ENCODE measurements around the gene RBFOX2. TPM values are rescaled to one million over a fixed set of nuclear protein-coding genes. Genes with fewer than 3 reads are reported as not detected.
"Not testable (repeated sequence)": the region's sequence is repeated elsewhere in the genome, so short reads cannot be mapped to it uniquely, and the experiment has no call there.

Gene RBFOX2
- total and polyA plus RNA-seq, 4 donors = 29.9 to 152 (median 80.0) TPM

DNA sequence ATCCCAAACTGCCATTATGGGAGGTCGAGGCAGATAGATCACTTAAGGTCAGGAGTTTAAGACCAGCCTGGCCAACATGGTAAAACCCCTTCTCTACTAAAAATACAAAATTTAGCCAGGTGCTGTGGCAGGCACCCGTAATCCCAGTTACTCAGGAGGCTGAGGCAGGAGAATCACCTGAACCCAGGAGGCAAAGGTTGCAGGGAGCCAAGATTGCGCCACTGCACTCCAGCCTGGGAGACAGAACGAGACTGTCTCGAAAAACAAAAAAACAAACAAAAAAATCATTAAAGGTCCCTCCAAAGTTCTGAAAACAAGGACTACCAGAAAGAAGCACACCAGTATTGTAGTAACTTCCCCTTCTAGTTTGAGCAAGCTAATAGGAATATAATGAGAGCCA lies 34.9 kb downstream of the RBFOX2 start:
- H3K27me3 ChIP-seq (ENCODE audit: control insufficient read depth in 1 of 2, insufficient read depth in 2 of 2, low read length in 1 of 2); H3K36me3 ChIP-seq (ENCODE audit: control insufficient read depth in 1 of 2, insufficient read depth in 2 of 2, low read length in 1 of 2); H3K4me3 ChIP-seq (ENCODE audit: low read length in 2 of 2); intact Hi-C loops (cut with DNase I); DNase-seq; H3K9me3 ChIP-seq (ENCODE audit: control insufficient read depth, low read length); H3K4me1 ChIP-seq (ENCODE audit: control insufficient read depth in 1 of 2, insufficient read depth in 2 of 2, low read length in 2 of 2); ATAC-seq (ENCODE audit: low FRiP score); H3K27ac ChIP-seq (ENCODE audit: low read depth in 1 of 2, low read length in 2 of 2): not testable (repeated sequence)
- 96 to 98% methylated on average over 5 of the region's 5 CpGs for whole genome bisulfite sequencing, 2 donors

DNA sequence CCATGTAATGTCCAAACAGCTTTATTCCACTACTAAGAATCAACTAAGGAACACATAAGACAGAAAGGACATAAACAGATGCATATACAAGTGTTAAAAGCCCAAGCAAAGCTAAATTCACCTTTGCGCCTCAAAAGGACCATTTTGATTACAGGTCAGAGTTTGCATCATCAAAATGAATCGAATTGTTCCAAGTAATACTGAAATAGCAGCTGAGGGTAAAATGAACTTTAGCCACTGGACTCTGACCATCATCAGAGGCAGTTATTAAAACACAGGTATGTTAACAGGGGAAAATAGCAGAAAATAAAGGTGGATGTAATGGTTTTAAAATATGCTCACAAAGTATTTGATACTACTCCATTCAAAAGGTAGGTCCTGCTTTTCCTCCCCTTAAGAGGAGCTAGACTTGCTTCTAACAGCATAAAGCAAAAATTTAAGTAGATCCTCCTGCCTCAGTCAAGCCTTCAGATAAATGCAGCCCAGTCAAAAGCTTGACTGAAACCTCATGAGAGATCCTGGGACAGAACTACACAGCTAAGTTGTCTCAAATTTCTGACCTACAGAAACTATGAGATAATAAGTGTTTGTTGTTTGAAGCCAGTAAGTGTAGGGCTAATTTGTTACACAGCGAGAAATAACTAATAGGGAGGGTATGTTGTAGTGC lies 35.4 kb downstream of the RBFOX2 start:
- Histone ChIP-seq H3K4me3 (ENCODE audit: low read length in 2 of 2) (no peak overlapping the region), H3K4me1 (ENCODE audit: control insufficient read depth in 1 of 2, insufficient read depth in 2 of 2, low read length in 2 of 2) (peaks cover 0 to 6% of the 10 kb centered on the region in 2 donors), H3K36me3 (ENCODE audit: control insufficient read depth in 1 of 2, insufficient read depth in 2 of 2, low read length in 1 of 2) (no peaks in the 10 kb centered on the region), H3K9me3 (ENCODE audit: control insufficient read depth, low read length) (no peaks in the 10 kb centered on the region), H3K27ac (ENCODE audit: low read depth in 1 of 2, low read length in 2 of 2) (no peak overlapping the region), H3K27me3 (ENCODE audit: control insufficient read depth in 1 of 2, insufficient read depth in 2 of 2, low read length in 1 of 2) (no peaks in the 10 kb centered on the region)
- WGBS, 2 donors = 96 to 98% methylated on average over 3 of the region's 3 CpGs
- DNase-seq (no peak), ATAC-seq (ENCODE audit: low FRiP score) (no peak)
- intact Hi-C loops (cut with DNase I) = no loop called here

DNA sequence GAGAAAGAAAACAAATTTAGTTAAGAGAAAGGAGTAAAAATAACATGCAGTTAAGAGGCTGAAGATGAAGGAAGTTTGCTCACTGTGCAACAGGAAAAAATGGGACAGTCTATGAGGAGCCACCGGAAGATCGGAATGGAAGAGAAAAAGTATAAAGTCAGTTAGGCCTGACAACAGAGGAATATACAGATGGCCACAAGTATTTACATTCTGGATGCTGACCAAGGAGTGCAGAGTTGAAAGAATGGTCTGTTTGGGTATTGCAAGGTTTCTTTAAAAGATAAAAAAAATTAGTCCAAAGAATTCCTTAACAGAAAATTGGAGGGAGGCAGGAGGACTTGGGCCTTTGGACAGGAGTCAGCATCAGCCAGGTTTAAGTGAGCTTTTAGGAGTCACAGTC lies 37.5 kb downstream of the RBFOX2 start:
- ATAC-seq (ENCODE audit: low FRiP score) = no peak
- peaks cover 2 to 6% of the 10 kb centered on the region in 2 donors for H3K4me1 ChIP-seq (ENCODE audit: control insufficient read depth in 1 of 2, insufficient read depth in 2 of 2, low read length in 2 of 2)

DNA sequence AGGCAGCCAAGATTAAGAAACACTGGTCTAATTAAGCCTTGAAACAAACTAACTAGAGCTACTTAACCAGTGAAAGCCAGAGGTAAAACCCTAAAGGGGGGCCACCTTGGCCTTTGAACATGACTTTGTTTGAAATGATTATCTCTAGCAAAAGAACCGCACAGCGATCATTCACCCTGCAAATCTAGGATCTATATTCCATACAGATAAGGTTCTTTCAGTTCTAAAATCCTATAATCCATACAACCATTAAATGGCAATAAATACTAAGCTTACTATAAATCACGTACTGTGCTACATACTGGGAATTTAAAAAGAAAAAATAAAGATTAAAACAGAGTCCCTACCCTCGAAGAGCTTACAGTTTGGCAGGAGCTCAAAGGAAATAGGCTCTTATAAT lies 40.6 kb downstream of the RBFOX2 start:
- DNase-seq = no peak
- Histone ChIP-seq H3K9me3 (ENCODE audit: control insufficient read depth, low read length) (no peaks in the 10 kb centered on the region), H3K27ac (ENCODE audit: low read depth in 1 of 2, low read length in 2 of 2) (no peak overlapping the region), H3K4me1 (ENCODE audit: control insufficient read depth in 1 of 2, insufficient read depth in 2 of 2, low read length in 2 of 2) (peaks cover 4% of the 10 kb centered on the region in 2 donors), H3K4me3 (ENCODE audit: low read length in 2 of 2) (no peak overlapping the region), H3K27me3 (ENCODE audit: control insufficient read depth in 1 of 2, insufficient read depth in 2 of 2, low read length in 1 of 2) (no peaks in the 10 kb centered on the region), H3K36me3 (ENCODE audit: control insufficient read depth in 1 of 2, insufficient read depth in 2 of 2, low read length in 1 of 2) (no peaks in the 10 kb centered on the region)
- no peak for ATAC-seq (ENCODE audit: low FRiP score)
- intact Hi-C loops (cut with DNase I) = no loop called here
- WGBS, 2 donors = 73 to 77% methylated on average over 4 of the region's 4 CpGs

More for the DNA sequence above, 37.5 kb downstream of the RBFOX2 start:
- no peak overlapping the region for H3K27ac ChIP-seq (ENCODE audit: low read depth in 1 of 2, low read length in 2 of 2)
- H3K27me3 ChIP-seq (ENCODE audit: control insufficient read depth in 1 of 2, insufficient read depth in 2 of 2, low read length in 1 of 2) = no peaks in the 10 kb centered on the region
- DNase-seq = no peak
- H3K4me3 ChIP-seq (ENCODE audit: low read length in 2 of 2) = no peak overlapping the region
- WGBS, 2 donors = 90 to 92% methylated on average over 2 of the region's 2 CpGs
- no peaks in the 10 kb centered on the region for H3K9me3 ChIP-seq (ENCODE audit: control insufficient read depth, low read length)
- H3K36me3 ChIP-seq (ENCODE audit: control insufficient read depth in 1 of 2, insufficient read depth in 2 of 2, low read length in 1 of 2) = no peaks in the 10 kb centered on the region
- intact Hi-C loops (cut with DNase I) = no loop called here

DNA sequence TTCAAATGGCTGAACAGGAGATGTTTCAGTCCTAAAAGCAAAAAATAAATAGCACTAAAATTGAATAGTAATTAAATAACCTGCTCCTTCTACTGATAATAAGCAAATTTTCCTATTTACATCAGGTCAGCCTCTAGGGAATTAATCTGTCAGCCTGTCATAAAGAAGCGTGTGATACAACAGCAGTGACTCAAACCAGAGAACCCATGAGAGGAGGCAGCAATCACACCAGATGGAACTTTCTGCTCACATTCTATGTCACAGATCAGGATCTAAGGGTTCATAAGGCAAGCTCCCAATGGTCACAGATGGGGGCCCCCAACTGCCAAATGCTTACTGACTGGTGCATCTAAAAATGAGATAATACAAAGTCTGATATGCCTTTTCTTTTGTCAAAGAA lies 41.1 kb downstream of the RBFOX2 start:
- H3K27me3 ChIP-seq (ENCODE audit: control insufficient read depth in 1 of 2, insufficient read depth in 2 of 2, low read length in 1 of 2) = no peaks in the 10 kb centered on the region
- ATAC-seq (ENCODE audit: low FRiP score) (no peak), DNase-seq (no peak)
- H3K9me3 ChIP-seq (ENCODE audit: control insufficient read depth, low read length) = no peaks in the 10 kb centered on the region
- intact Hi-C loops (cut with DNase I) = no loop called here
- no peak overlapping the region for H3K4me3 ChIP-seq (ENCODE audit: low read length in 2 of 2)
- 73 to 75% methylated on average over 1 of the region's 1 CpG for WGBS, 2 donors
- H3K36me3 ChIP-seq (ENCODE audit: control insufficient read depth in 1 of 2, insufficient read depth in 2 of 2, low read length in 1 of 2) = no peaks in the 10 kb centered on the region
- H3K27ac ChIP-seq (ENCODE audit: low read depth in 1 of 2, low read length in 2 of 2) = no peak overlapping the region
- peaks cover 4% of the 10 kb centered on the region in 2 donors for H3K4me1 ChIP-seq (ENCODE audit: control insufficient read depth in 1 of 2, insufficient read depth in 2 of 2, low read length in 2 of 2)

DNA sequence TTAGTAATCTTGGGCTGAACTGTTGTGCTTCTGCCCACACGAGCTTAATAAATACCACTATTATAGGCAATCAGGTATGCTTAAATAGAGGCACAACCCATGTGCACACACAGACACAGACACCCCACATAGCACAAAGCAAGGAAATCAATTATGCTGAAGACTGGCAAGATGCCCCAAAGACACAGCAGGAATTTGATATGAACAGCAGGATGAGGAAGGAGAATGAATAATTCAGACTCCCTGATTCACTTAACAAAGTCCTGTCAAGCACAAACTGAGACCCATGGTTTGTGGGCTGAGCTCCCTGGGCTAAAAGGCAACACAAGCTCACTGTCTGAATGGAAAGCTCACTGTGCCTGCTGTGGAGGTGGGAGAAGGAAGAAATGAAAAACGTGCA lies 42.5 kb downstream of the RBFOX2 start:
- Histone ChIP-seq H3K27me3 (ENCODE audit: control insufficient read depth in 1 of 2, insufficient read depth in 2 of 2, low read length in 1 of 2) (no peaks in the 10 kb centered on the region), H3K9me3 (ENCODE audit: control insufficient read depth, low read length) (no peaks in the 10 kb centered on the region), H3K4me1 (ENCODE audit: control insufficient read depth in 1 of 2, insufficient read depth in 2 of 2, low read length in 2 of 2) (peaks cover 0 to 4% of the 10 kb centered on the region in 2 donors), H3K27ac (ENCODE audit: low read depth in 1 of 2, low read length in 2 of 2) (no peak overlapping the region), H3K36me3 (ENCODE audit: control insufficient read depth in 1 of 2, insufficient read depth in 2 of 2, low read length in 1 of 2) (no peaks in the 10 kb centered on the region), H3K4me3 (ENCODE audit: low read length in 2 of 2) (no peak overlapping the region)
- WGBS, 2 donors = 11 to 15% methylated on average over 2 of the region's 2 CpGs
- DNase-seq (no peak), ATAC-seq (ENCODE audit: low FRiP score) (no peak)
- intact Hi-C loops (cut with DNase I) = no loop called here

DNA sequence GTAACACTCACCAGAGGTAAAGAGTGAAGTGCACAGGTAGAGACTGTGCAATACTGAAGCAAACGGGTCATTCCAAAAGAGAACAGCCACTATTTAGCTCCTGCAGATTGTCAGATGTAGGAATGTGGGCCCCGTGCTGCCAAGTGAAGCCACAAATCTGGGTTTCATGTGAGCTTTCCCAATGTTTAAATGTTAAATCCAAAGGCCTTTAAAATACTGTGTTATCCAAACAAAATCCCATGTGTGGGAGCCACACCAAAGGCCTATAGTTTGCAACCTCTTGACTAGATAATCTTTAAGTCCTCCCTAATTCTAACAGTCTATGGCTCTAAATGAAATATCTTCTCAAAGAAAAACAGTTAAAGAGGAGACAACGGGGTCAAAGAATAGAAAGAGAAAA lies 43.3 kb downstream of the RBFOX2 start:
- H3K4me1 ChIP-seq (ENCODE audit: control insufficient read depth in 1 of 2, insufficient read depth in 2 of 2, low read length in 2 of 2) = peaks cover 0 to 4% of the 10 kb centered on the region in 2 donors
- ATAC-seq (ENCODE audit: low FRiP score) (no peak), DNase-seq (no peak)
- WGBS, 2 donors = 73 to 80% methylated on average over 3 of the region's 3 CpGs
- intact Hi-C loops (cut with DNase I) = no loop called here
- no peak overlapping the region for H3K4me3 ChIP-seq (ENCODE audit: low read length in 2 of 2)
- no peaks in the 10 kb centered on the region for H3K9me3 ChIP-seq (ENCODE audit: control insufficient read depth, low read length)
- H3K27ac ChIP-seq (ENCODE audit: low read depth in 1 of 2, low read length in 2 of 2) = no peak overlapping the region
- H3K27me3 ChIP-seq (ENCODE audit: control insufficient read depth in 1 of 2, insufficient read depth in 2 of 2, low read length in 1 of 2) = no peaks in the 10 kb centered on the region
- H3K36me3 ChIP-seq (ENCODE audit: control insufficient read depth in 1 of 2, insufficient read depth in 2 of 2, low read length in 1 of 2) = no peaks in the 10 kb centered on the region

DNA sequence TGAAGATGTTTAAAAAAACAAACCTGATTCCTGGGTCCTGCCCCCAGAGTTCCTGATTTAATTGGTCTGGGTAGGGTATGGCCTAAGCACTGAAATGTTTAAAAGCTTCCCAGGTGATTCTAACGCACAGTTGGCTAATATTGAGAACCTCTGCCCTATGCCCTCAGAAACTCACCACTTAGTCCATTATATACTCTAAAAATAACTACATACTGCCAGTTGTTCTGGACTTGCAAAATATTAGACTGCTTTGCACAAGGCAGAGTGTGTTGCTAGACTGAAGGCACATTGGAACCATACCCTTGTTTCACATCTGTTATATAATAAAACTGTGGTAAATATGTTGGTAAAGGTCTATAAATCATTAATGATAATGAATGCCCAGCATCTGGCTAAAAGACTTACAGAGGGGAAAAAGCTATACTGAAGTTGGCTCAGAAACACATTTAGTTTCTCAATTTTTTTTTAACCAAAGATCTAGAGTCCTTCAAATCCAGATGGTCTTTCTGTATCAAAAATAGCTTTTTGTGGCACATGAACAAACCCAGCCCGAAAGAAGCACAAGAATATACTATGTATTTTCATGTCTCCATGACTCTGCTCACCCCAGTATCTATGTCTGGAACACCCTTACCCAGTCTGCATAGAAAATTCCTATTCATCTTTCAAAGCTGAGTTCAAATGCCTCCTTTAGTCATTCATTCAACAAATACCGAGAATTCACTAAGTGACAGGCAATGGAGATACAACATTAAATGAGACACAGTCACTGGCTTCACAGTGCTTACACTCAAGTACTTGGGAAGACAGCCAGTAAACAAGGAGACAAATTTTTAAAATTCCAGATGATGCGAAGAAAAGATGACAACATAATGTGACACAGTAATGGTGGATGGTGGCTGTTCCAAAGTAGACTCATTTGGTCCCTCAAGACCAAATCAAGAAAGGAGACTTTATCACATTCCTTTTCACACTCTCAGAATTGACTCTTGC lies 44.1 kb downstream of the RBFOX2 start:
- no peak for ATAC-seq (ENCODE audit: low FRiP score)
- intact Hi-C loops (cut with DNase I) = no loop called here
- H3K4me3 ChIP-seq (ENCODE audit: low read length in 2 of 2) = no peak overlapping the region
- no peak for DNase-seq
- H3K4me1 ChIP-seq (ENCODE audit: control insufficient read depth in 1 of 2, insufficient read depth in 2 of 2, low read length in 2 of 2) = peaks cover 0 to 4% of the 10 kb centered on the region in 2 donors
- H3K27ac ChIP-seq (ENCODE audit: low read depth in 1 of 2, low read length in 2 of 2) = no peak overlapping the region
- no peaks in the 10 kb centered on the region for H3K9me3 ChIP-seq (ENCODE audit: control insufficient read depth, low read length)
- H3K27me3 ChIP-seq (ENCODE audit: control insufficient read depth in 1 of 2, insufficient read depth in 2 of 2, low read length in 1 of 2) = no peaks in the 10 kb centered on the region
- H3K36me3 ChIP-seq (ENCODE audit: control insufficient read depth in 1 of 2, insufficient read depth in 2 of 2, low read length in 1 of 2) = no peaks in the 10 kb centered on the region
- 91% methylated on average over 4 of the region's 4 CpGs for WGBS, 2 donors

Measured in aorta (tissue), 5 donors.